HepG2 (cell line): ENCODE data around the gene DNLZ. TPM values are rescaled to one million over a fixed set of nuclear protein-coding genes. Genes with fewer than 3 reads are reported as not detected.

Source experiments
- ATAC-seq: fragments of 200-7000 bp; cut with Tn5 transposase; 3 replicates; pipeline ENCODE4 v1.9.1; 2020; ENCODE audit warnings: mild to moderate bottlenecking, moderate library complexity
- BruUV-seq: library from RNA; stranded (reverse); fragments of 400-500 nt; replicated peaks from 2 replicates; lab custom pipeline; 2021; lab: Mats Ljungman, UMichigan
- CTCF ChIA-PET: fragments of 300-600 bp; formaldehyde crosslinking; extraction: SDS; loops from one replicate; lab custom pipeline; 2021; ENCODE audit warnings: low total read pairs, inconsistent platforms, low intra/inter-chr PET ratio; lab: Yijun Ruan, JAX
- POLR2A ChIA-PET: fragments of 350-600 bp; sonication (Branson Sonifier 250); formaldehyde crosslinking; loops from one replicate; lab custom pipeline; 2020; ENCODE audit warnings: antibody characterized with exemption, inconsistent platforms; lab: Yijun Ruan, JAX
- DNase-seq: peaks from one replicate; pipeline ENCODE4 v3.0.0-alpha.2; 2015; ENCODE audit warnings: low spot score
- FAIRE-seq: peaks from 3 replicates; lab custom pipeline; 2011; peaks lifted over from hg19 to GRCh38; lab: Jason Lieb, UNC
- H2AFZ ChIP-seq: one replicate; pipeline ENCODE4 v1.6.1; 2011; ENCODE audit warnings: low read length, inconsistent platforms
- H3K27ac ChIP-seq: fragments of 300-600 bp; 3 replicates; pipeline ENCODE4 v1.8.0; 2011; ENCODE audit warnings: mixed run types, mild to moderate bottlenecking, mixed read lengths, low read length, inconsistent platforms; ENCODE audit not compliant: insufficient read depth; ENCODE audit errors: extremely low read length
- H3K27me3 ChIP-seq, 2 experiments: fragments of 200-600 bp in 1 of 2; 2 replicates in 1 of 2; 3 replicates in 1 of 2; pipeline versions ENCODE4 v1.6.0 to v1.8.0; 2011; ENCODE audit warnings: low read length in 2 of 2, mild to moderate bottlenecking in 2 of 2, moderate library complexity in 2 of 2, inconsistent platforms in 1 of 2; ENCODE audit not compliant: insufficient read depth in 2 of 2, control insufficient read depth in 1 of 2
- H3K36me3 ChIP-seq, 2 experiments: fragments of 200-600 bp in 1 of 2; replicated peaks in 1 of 2; 2 replicates in 1 of 2; 3 replicates in 1 of 2; pipeline versions ENCODE4 v1.5.1 to v1.8.0; 2011; ENCODE audit warnings: low read length in 2 of 2, inconsistent platforms in 1 of 2; ENCODE audit not compliant: insufficient read depth in 2 of 2, control insufficient read depth in 1 of 2
- H3K4me1 ChIP-seq: 2 replicates; pipeline ENCODE4 v1.5.1; 2012; ENCODE audit warnings: low read length, inconsistent platforms; ENCODE audit not compliant: insufficient read depth
- H3K4me2 ChIP-seq: 2 replicates; pipeline ENCODE4 v1.6.0; 2011; ENCODE audit warnings: low read depth, low read length, inconsistent platforms
- H3K4me3 ChIP-seq, 3 experiments: fragments of 200-600 bp in 1 of 3; sonication (generic), shearing (Covaris generic) in 1 of 3; replicated peaks in 1 of 3; 2 replicates each; pipeline ENCODE4 v1.5.1; 2011 to 2016; ENCODE audit warnings: low read length in 3 of 3, inconsistent platforms in 2 of 3, low read depth in 2 of 3, mild to moderate bottlenecking in 2 of 3, control low read depth in 1 of 3, mixed read lengths in 1 of 3; ENCODE audit not compliant: insufficient read depth in 1 of 3
- H3K79me2 ChIP-seq: one replicate; pipeline ENCODE4 v1.6.1; 2011; ENCODE audit warnings: low read length, inconsistent platforms; ENCODE audit not compliant: insufficient read depth
- H3K9ac ChIP-seq: 2 replicates; pipeline ENCODE4 v1.6.0; 2011; ENCODE audit warnings: mild to moderate bottlenecking, low read depth, low read length, inconsistent platforms; ENCODE audit not compliant: insufficient read depth
- H3K9me3 ChIP-seq: 2 replicates; pipeline ENCODE4 v1.5.1; 2012; ENCODE audit warnings: mild to moderate bottlenecking, low read length
- H4K20me1 ChIP-seq: 2 replicates; pipeline ENCODE4 v1.6.0; 2011; ENCODE audit warnings: inconsistent platforms, mild to moderate bottlenecking, low read length, moderate library complexity; ENCODE audit not compliant: insufficient read depth
- HNF4G ChIP-seq, 2 experiments: sonication (generic) in 1 of 2; formaldehyde crosslinking in 1 of 2; IDR thresholded peaks; 2 replicates each; pipeline versions ENCODE4 v1.4.0 to v1.6.1; 2011 to 2020; ENCODE audit warnings: borderline replicate concordance in 2 of 2, low read depth in 2 of 2, mild to moderate bottlenecking in 2 of 2, low read length in 1 of 2, missing genetic modification reagents in 1 of 2, moderate library complexity in 1 of 2
- HNRNPL ChIP-seq: fragments of 200-400 bp; formaldehyde crosslinking; IDR thresholded peaks from 2 replicates; pipeline ENCODE4 v1.6.1; 2017; ENCODE audit warnings: mild to moderate bottlenecking, low read depth, low read length
- HNRNPLL ChIP-seq: fragments of 200-400 bp; formaldehyde crosslinking; IDR thresholded peaks from 2 replicates; pipeline ENCODE4 v1.6.1; 2017; ENCODE audit warnings: mild to moderate bottlenecking, low read depth, low read length; ENCODE audit not compliant: poor library complexity, severe bottlenecking
- LCORL ChIP-seq, 2 experiments: fragments of 450-650 bp in 1 of 2; sonication (generic) in 1 of 2; formaldehyde crosslinking in 1 of 2; IDR thresholded peaks; 2 replicates each; pipeline versions ENCODE4 v1.5.0 to v1.6.1; 2017 to 2020; ENCODE audit warnings: antibody characterized with exemption in 1 of 2, missing genetic modification reagents in 1 of 2
- NFYC ChIP-seq: IDR thresholded peaks from 2 replicates; pipeline ENCODE4 v1.6.1; 2016; ENCODE audit warnings: missing genetic modification reagents, missing compliant biosample characterization
- PRDM4 ChIP-seq: sonication (generic); formaldehyde crosslinking; IDR thresholded peaks from 2 replicates; pipeline ENCODE4 v1.9.0; 2021; ENCODE audit warnings: missing genetic modification reagents, borderline replicate concordance
- ZIK1 ChIP-seq: sonication (generic); formaldehyde crosslinking; IDR thresholded peaks from 2 replicates; pipeline ENCODE4 v1.5.0; 2020; ENCODE audit warnings: mild to moderate bottlenecking, low read depth, missing genetic modification reagents, borderline replicate concordance
- ZNF558 ChIP-seq: sonication (generic); formaldehyde crosslinking; IDR thresholded peaks from 2 replicates; pipeline ENCODE4 v1.9.0; 2022; ENCODE audit warnings: mild to moderate bottlenecking, missing genetic modification reagents, borderline replicate concordance
- ZSCAN25 ChIP-seq: sonication (generic); formaldehyde crosslinking; IDR thresholded peaks from 2 replicates; pipeline ENCODE4 v1.8.0; 2022; ENCODE audit warnings: mild to moderate bottlenecking, missing genetic modification reagents
- WGBS: methylation state at CpG from one replicate; pipeline ENCODE4 v1.1.6; 2017; ENCODE audit warnings: low lambda C conversion rate; 5-methylcytosine and 5-hydroxymethylcytosine counted together
- in situ Hi-C: cut with HindIII; loops from 2 replicates; pipeline ENCODE4 v1.10.0; 2017; ENCODE audit warnings: low pct_unique_long_range_greater_than_20kb; ENCODE audit not compliant: extremely low pct_ligation_motif_present
- intact Hi-C: fragments of 100-400 bp; cut with micrococcal nuclease; formaldehyde crosslinking; loops from one replicate; pipeline ENCODE4 v1.10.0; 2022; ENCODE audit not compliant: unreplicated experiment
- polyA plus RNA-seq, 8 experiments: library from polyadenylated mRNA; depleted of rRNA in 3 of 8; stranded (reverse) in 7 of 8; unstranded in 1 of 8; fragments of >200 nt; fragmentation: Illumina TruSeq in 4 of 8; extraction: Trizol in 4 of 8; gene quantifications; 2 replicates each; pipeline versions ENCODE4 v1.2.1 to v1.2.3, GENCODE V29; 2011 to 2016; ENCODE audit warnings: low read depth in 4 of 8, missing spikeins in 1 of 8, mixed read lengths in 1 of 8; ENCODE audit not compliant: insufficient read depth in 1 of 8
- total RNA-seq, 5 experiments: library from RNA; depleted of rRNA; stranded (reverse); fragments of >200 nt; fragmentation: Illumina TruSeq; extraction: Trizol; gene quantifications; 2 replicates each; pipeline ENCODE4 v1.2.3, GENCODE V29; 2016; ENCODE audit warnings: low read depth in 1 of 5

Gene DNLZ
- total and polyA plus RNA-seq, 2 of the 13 experiments (the other 11 are each of a cell fraction or from before 2014, with no cell fraction given): 3.4 to 8.0 TPM

DNA sequence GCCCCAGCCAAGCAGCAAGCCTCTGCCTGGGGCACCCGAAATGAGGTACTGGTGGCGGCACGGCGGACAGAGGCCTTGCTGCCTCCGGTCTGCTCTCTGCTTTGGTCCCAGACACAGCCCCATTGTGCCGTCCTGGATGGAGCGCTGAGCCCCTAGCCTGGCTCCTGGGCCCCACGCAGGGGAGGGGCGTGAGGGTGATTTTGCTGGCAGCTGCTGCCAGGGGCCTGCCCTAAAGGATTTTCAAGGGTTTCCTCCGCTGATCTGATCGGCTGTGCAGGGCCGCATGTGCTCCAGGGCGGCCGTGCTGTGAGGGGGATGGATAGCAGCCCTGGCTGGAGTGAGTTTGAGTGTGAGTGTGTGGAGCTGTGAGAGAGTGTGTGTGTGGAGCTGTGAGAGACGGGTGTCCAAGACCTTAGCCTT, 34.9 kb downstream of the DNLZ start:
- H3K9me3 ChIP-seq: no peaks in the 10 kb centered on the region
- FAIRE-seq: no peak
- H3K27ac ChIP-seq: no peak overlapping the region
- no TSS peak for BruUV-seq
- DNase-seq: no peak
- in situ Hi-C loops: loop anchor here (25.0 kb wide), 1 partner anchor 309 kb away; no protein-coding TSS in a partner anchor
- H3K36me3 ChIP-seq: no peaks in the 10 kb centered on the region
- POLR2A ChIA-PET: no interaction called here
- intact Hi-C loops: no loop called here
- WGBS: 18% methylated on average over 9 of the region's 15 CpGs
- 0 out of 2 replicates have a peak overlapping the region, but pooled peaks have one; percentile 50 for H3K4me2 ChIP-seq
- peaks cover 20 to 77% of the 10 kb centered on the region in 2 experiments for H3K27me3 ChIP-seq
- no peaks in the 10 kb centered on the region for H3K79me2 ChIP-seq
- H2AFZ ChIP-seq: no peak overlapping the region
- TF ChIP-seq LCORL (IDR thresholded peaks at IDR 0.05): no peak
- 0 out of 2 replicates have a peak, but pooled peaks have one; percentile 20 for TF ChIP-seq LCORL (CRISPR knock-in tag; IDR thresholded peaks at IDR 0.05)
- TF ChIP-seq ZSCAN25 (CRISPR knock-in tag): peak; percentile 49; the same call in 1 of the 2 replicates
- TF ChIP-seq ZNF558 (CRISPR knock-in tag): no peak
- H4K20me1 ChIP-seq: no peaks in the 10 kb centered on the region
- CTCF ChIA-PET: no interaction called here
- peak; percentile 17 for ATAC-seq
- H3K9ac ChIP-seq: no peak overlapping the region
- H3K4me1 ChIP-seq: peaks cover 45% of the 10 kb centered on the region
- H3K4me3 ChIP-seq: peak overlapping the region in 2 of 3 experiments; percentile 15 to 47; a peak in 2 of 6 replicates

GRCh38 chr9:136328011-136328621, 35.4 kb downstream of the DNLZ start:
- peak overlapping the region; percentile 50 for H3K4me2 ChIP-seq
- H3K4me3 ChIP-seq: peak overlapping the region in 2 of 3 experiments; percentile 15 to 47; a peak in 3 of 6 replicates
- 0% methylated on average over 1 of the region's 13 CpGs for WGBS
- H3K4me1 ChIP-seq: peaks cover 45% of the 10 kb centered on the region
- BruUV-seq: no TSS peak
- no peaks in the 10 kb centered on the region for H3K79me2 ChIP-seq
- peaks cover 21 to 82% of the 10 kb centered on the region in 2 experiments for H3K27me3 ChIP-seq
- FAIRE-seq (no peak), ATAC-seq (peak; percentile 5; the same call in 1 of the 3 replicates), DNase-seq (no peak)
- ChIA-PET CTCF (no interaction called here), POLR2A (no interaction called here)
- no peaks in the 10 kb centered on the region for H4K20me1 ChIP-seq
- no peaks in the 10 kb centered on the region for H3K36me3 ChIP-seq
- H3K9ac ChIP-seq: no peak overlapping the region
- intact Hi-C loops (no loop called here), in situ Hi-C loops (loop anchor here (25.0 kb wide), 1 partner anchor 309 kb away; no protein-coding TSS in a partner anchor)
- no peak overlapping the region for H3K27ac ChIP-seq
- no peaks in the 10 kb centered on the region for H3K9me3 ChIP-seq
- H2AFZ ChIP-seq: no peak overlapping the region
- no peak for TF ChIP-seq NFYC (CRISPR knock-in tag)
- peak; percentile 50 for TF ChIP-seq HNRNPL
- TF ChIP-seq PRDM4 (CRISPR knock-in tag): no peak
- peak; percentile 12 for TF ChIP-seq HNRNPLL
- TF ChIP-seq ZIK1 (CRISPR knock-in tag): no peak
- TF ChIP-seq HNF4G (IDR thresholded peaks at IDR 0.05; ENCODE audit: borderline replicate concordance, low read depth, low read length): no peak
- no peak for TF ChIP-seq HNF4G (CRISPR knock-in tag; IDR thresholded peaks at IDR 0.05; ENCODE audit: borderline replicate concordance, low read depth)
